GM12891 (cell line): ENCODE measurements around the gene WNT9A.

Experiments
- DNase-seq: peaks from one replicate; pipeline ENCODE4 v3.0.0; 2011; ENCODE audit warnings: low spot score; ENCODE audit not compliant: insufficient read length
- FAIRE-seq: peaks from 2 replicates; lab custom pipeline; 2011; peaks lifted over from hg19 to GRCh38; lab: Jason Lieb, UNC
- PAX5 ChIP-seq: IDR thresholded peaks from 2 replicates; pipeline ENCODE4 v1.6.1; 2011; ENCODE audit warnings: low read length, moderate library complexity, mild to moderate bottlenecking; ENCODE audit not compliant: insufficient read depth, severe bottlenecking
- POLR2A ChIP-seq: IDR thresholded peaks from 2 replicates; pipeline ENCODE4 v1.6.1; 2011; ENCODE audit warnings: low read depth, low read length, control low read depth
- POLR2AphosphoS5 ChIP-seq: IDR thresholded peaks from 2 replicates; pipeline ENCODE4 v1.6.1; 2011; ENCODE audit warnings: low read depth, low read length, control low read depth
- POU2F2 ChIP-seq: IDR thresholded peaks from 2 replicates; pipeline ENCODE4 v1.6.1; 2011; ENCODE audit warnings: low read depth, mild to moderate bottlenecking, control low read depth, low read length, moderate library complexity
- SPI1 ChIP-seq: IDR thresholded peaks from 2 replicates; pipeline ENCODE4 v1.6.1; 2011; ENCODE audit warnings: low read depth, low read length, control low read depth
- TAF1 ChIP-seq: IDR thresholded peaks from 2 replicates; pipeline ENCODE4 v1.6.1; 2011; ENCODE audit warnings: low read depth, low read length, control low read depth

Gene WNT9A

GRCh38 chr1:227870366-227870765, 77.4 kb downstream of the WNT9A start:
- TF ChIP-seq SPI1 (no peak), POLR2AphosphoS5 (no peak), TAF1 (no peak), PAX5 (no peak), POU2F2 (no peak), POLR2A (no peak)
- FAIRE-seq (no peak), DNase-seq (no peak)

- TF ChIP-seq PAX5 (no peak), POU2F2 (no peak), TAF1 (no peak), POLR2AphosphoS5 (no peak), POLR2A (no peak), SPI1 (no peak)
- no peak for FAIRE-seq
Observed at GRCh38 chr1:227869851-227870305, 77.9 kb downstream of the WNT9A start.

GRCh38 chr1:227869279-227869842, 78.4 kb downstream of the WNT9A start:
- no peak for DNase-seq
- TF ChIP-seq POLR2A: no peak
- no peak for TF ChIP-seq PAX5
- no peak for TF ChIP-seq POLR2AphosphoS5
- no peak for TF ChIP-seq POU2F2
- no peak for TF ChIP-seq TAF1
- TF ChIP-seq SPI1: no peak
- no peak for FAIRE-seq

More at GRCh38 chr1:227869851-227870305, 77.9 kb downstream of the WNT9A start:
- no peak for DNase-seq
